H9 (cell line): Measurements from ENCODE around the gene C2orf92. TPM values are rescaled to one million over a fixed set of nuclear protein-coding genes. Genes with fewer than 3 reads are reported as not detected.
A peak's percentile ranks its signal among the peaks of the same experiment; 100 is the strongest.

Source experiments
- DNase-seq: peaks from one replicate; pipeline ENCODE4 v3.0.0-alpha.2; 2017
- H2AFZ ChIP-seq: one replicate; pipeline ENCODE4 v1.6.1; 2013; ENCODE audit warnings: mild to moderate bottlenecking, low read length, control low read depth, moderate library complexity
- H2AK5ac ChIP-seq: 2 replicates; pipeline ENCODE4 v1.6.1; 2013; ENCODE audit warnings: low read length, control low read depth, mixed read lengths; ENCODE audit not compliant: insufficient read length
- H2BK120ac ChIP-seq: one replicate; pipeline ENCODE4 v1.6.1; 2013; ENCODE audit warnings: low read depth, mild to moderate bottlenecking, low read length, control low read depth, inconsistent platforms; ENCODE audit not compliant: poor library complexity, severe bottlenecking
- H2BK12ac ChIP-seq: 2 replicates; pipeline ENCODE4 v1.6.1; 2013; ENCODE audit warnings: low read length, control low read depth, mixed read lengths, low read depth; ENCODE audit not compliant: insufficient read length
- H2BK15ac ChIP-seq: 2 replicates; pipeline ENCODE4 v1.6.1; 2013; ENCODE audit warnings: low read depth, low read length, control low read depth
- H2BK20ac ChIP-seq: one replicate; pipeline ENCODE4 v1.6.1; 2013; ENCODE audit warnings: low read depth, mild to moderate bottlenecking, low read length, control low read depth, inconsistent platforms; ENCODE audit not compliant: poor library complexity, severe bottlenecking
- H2BK5ac ChIP-seq: 2 replicates; pipeline ENCODE4 v1.6.1; 2013; ENCODE audit warnings: low read length, control low read depth, mixed read lengths; ENCODE audit not compliant: insufficient read length
- H3K14ac ChIP-seq: 2 replicates; pipeline ENCODE4 v1.6.1; 2013; ENCODE audit warnings: low read length, control low read depth; ENCODE audit not compliant: insufficient read depth
- H3K18ac ChIP-seq: 2 replicates; pipeline ENCODE4 v1.6.1; 2013; ENCODE audit warnings: low read depth, mild to moderate bottlenecking, mixed read lengths, low read length, control low read depth; ENCODE audit not compliant: insufficient read length
- H3K23ac ChIP-seq: 2 replicates; pipeline ENCODE4 v1.6.1; 2013; ENCODE audit warnings: low read length, control low read depth, mixed read lengths, low read depth; ENCODE audit not compliant: insufficient read length
- H3K23me2 ChIP-seq: 2 replicates; pipeline ENCODE4 v1.6.1; 2013; ENCODE audit warnings: low read depth, mild to moderate bottlenecking, mixed read lengths, low read length, control low read depth; ENCODE audit not compliant: insufficient read length, poor library complexity, severe bottlenecking
- H3K27ac ChIP-seq: 2 replicates; pipeline ENCODE4 v1.5.1; 2013; ENCODE audit warnings: low read length, control low read depth, mixed read lengths, low read depth; ENCODE audit not compliant: insufficient read length
- H3K27me3 ChIP-seq: 2 replicates; pipeline ENCODE4 v1.6.1; 2013; ENCODE audit warnings: low read length, control low read depth, inconsistent platforms; ENCODE audit not compliant: insufficient read depth
- H3K4ac ChIP-seq: 2 replicates; pipeline ENCODE4 v1.6.1; 2013; ENCODE audit warnings: low read depth, mild to moderate bottlenecking, control low read depth, inconsistent platforms, low read length, moderate library complexity
- H3K4me1 ChIP-seq: 2 replicates; pipeline ENCODE4 v1.6.1; 2013; ENCODE audit warnings: low read length, control low read depth, inconsistent platforms; ENCODE audit not compliant: insufficient read depth
- H3K4me2 ChIP-seq: 2 replicates; pipeline ENCODE4 v1.6.1; 2013; ENCODE audit warnings: low read length, control low read depth, mixed read lengths; ENCODE audit not compliant: insufficient read length, insufficient read depth
- H3K56ac ChIP-seq: 2 replicates; pipeline ENCODE4 v1.6.1; 2013; ENCODE audit warnings: low read depth, mild to moderate bottlenecking, mixed read lengths, low read length, control low read depth; ENCODE audit not compliant: insufficient read length
- H3K79me1 ChIP-seq: 2 replicates; pipeline ENCODE4 v1.6.1; 2013; ENCODE audit warnings: low read depth, mild to moderate bottlenecking, moderate library complexity, low read length, control low read depth, inconsistent platforms; ENCODE audit not compliant: insufficient read depth, poor library complexity, severe bottlenecking
- H3K79me2 ChIP-seq: 2 replicates; pipeline ENCODE4 v1.6.1; 2013; ENCODE audit warnings: low read length, control low read depth, inconsistent platforms; ENCODE audit not compliant: insufficient read depth
- H3K9ac ChIP-seq: 2 replicates; pipeline ENCODE4 v1.6.1; 2013; ENCODE audit warnings: low read length, control low read depth, mixed read lengths; ENCODE audit not compliant: insufficient read length; ENCODE audit errors: extremely low read depth
- H3K9me3 ChIP-seq: one replicate; pipeline ENCODE4 v1.6.1; 2013; ENCODE audit warnings: low read depth, low read length, inconsistent platforms; ENCODE audit not compliant: control insufficient read depth
- H3T11ph ChIP-seq: one replicate; pipeline ENCODE4 v1.6.1; 2013; ENCODE audit warnings: mild to moderate bottlenecking, low read length, control low read depth, inconsistent platforms
- H4K20me1 ChIP-seq: one replicate; pipeline ENCODE4 v1.6.1; 2013; ENCODE audit not compliant: control insufficient read depth, insufficient read length, insufficient read depth
- H4K5ac ChIP-seq: 2 replicates; pipeline ENCODE4 v1.6.1; 2013; ENCODE audit warnings: low read depth, mild to moderate bottlenecking, mixed read lengths, low read length, control low read depth; ENCODE audit not compliant: insufficient read length
- H4K8ac ChIP-seq: replicated peaks from 2 replicates; pipeline ENCODE4 v1.6.1; 2013; ENCODE audit warnings: low read length, control low read depth, mixed read lengths, low read depth; ENCODE audit not compliant: insufficient read length
- H4K91ac ChIP-seq: 2 replicates; pipeline ENCODE4 v1.6.1; 2013; ENCODE audit warnings: low read depth, mild to moderate bottlenecking, moderate library complexity, mixed read lengths, low read length, control low read depth; ENCODE audit not compliant: insufficient read length
- H3K27ac Mint-ChIP-seq, 3 experiments: 2 replicates in 2 of 3; 3 replicates in 1 of 3; pipeline ENCODE4 v1.8.0; 2020 to 2021; ENCODE audit warnings: mixed read lengths in 3 of 3, mild to moderate bottlenecking in 1 of 3, moderate library complexity in 1 of 3
- H3K27me3 Mint-ChIP-seq: 2 replicates; pipeline ENCODE4 v1.8.0; 2021; ENCODE audit warnings: low read depth, mild to moderate bottlenecking, moderate library complexity, mixed read lengths
- H3K36me3 Mint-ChIP-seq, 3 experiments: 2 replicates in 2 of 3; 3 replicates in 1 of 3; pipeline ENCODE4 v1.8.0; 2020 to 2021; ENCODE audit warnings: low read depth in 3 of 3, mixed read lengths in 3 of 3; ENCODE audit not compliant: insufficient read depth in 1 of 3
- H3K4me1 Mint-ChIP-seq, 2 experiments: 2 replicates each; pipeline ENCODE4 v1.8.0; 2020; ENCODE audit warnings: mixed read lengths in 2 of 2
- H3K4me3 Mint-ChIP-seq, 2 experiments: 2 replicates in 1 of 2; 3 replicates in 1 of 2; pipeline ENCODE4 v1.8.0; 2020 to 2021; ENCODE audit warnings: mild to moderate bottlenecking in 2 of 2, mixed read lengths in 2 of 2, moderate library complexity in 1 of 2
- H3K9me3 Mint-ChIP-seq, 2 experiments: 2 replicates in 1 of 2; 3 replicates in 1 of 2; pipeline ENCODE4 v1.8.0; 2020; ENCODE audit warnings: mild to moderate bottlenecking in 2 of 2, mixed read lengths in 2 of 2, moderate library complexity in 1 of 2
- CTCF ChIP-seq: fragments of 200-600 bp; sonication (generic); conservative IDR thresholded peaks from 3 replicates; pipeline ENCODE4 v1.8.0; 2021; ENCODE audit warnings: antibody characterized with exemption, mild to moderate bottlenecking
- WGBS: extraction: QIAGEN DNeasy Blood & Tissue Kit; methylation state at CpG from one replicate; pipeline ENCODE4 v1.1.7; 2013; ENCODE audit warnings: missing lambda C conversion rate, low lambda C conversion rate, mixed read lengths; ENCODE audit not compliant: insufficient read length; ENCODE audit errors: extremely low coverage; 5-methylcytosine and 5-hydroxymethylcytosine counted together
- total RNA-seq: library from RNA; stranded (reverse); gene quantifications from 2 replicates; pipeline ENCODE4 v1.2.1, GENCODE V29; 2021

C2orf92 gene
- total RNA-seq, 1 experiment from 2014 or later, result 7.3 TPM

- peaks cover 0 to 28% (median 2%) of the 10 kb centered on the region in 3 experiments; a peak in 4 of 7 replicates for H3K36me3 Mint-ChIP-seq
- Histone ChIP-seq H2BK15ac (no peak overlapping the region), H2AK5ac (no peak overlapping the region), H2AFZ (no peak overlapping the region), H2BK12ac (no peak overlapping the region), H3K27me3 (no peaks in the 10 kb centered on the region; the same call in 1 of the 2 replicates), H4K5ac (no peak overlapping the region), H4K8ac (no peak overlapping the region), H3K23me2 (no peaks in the 10 kb centered on the region), H3T11ph (no peak overlapping the region), H2BK120ac (no peak overlapping the region), H4K91ac (no peak overlapping the region), H3K23ac (no peak overlapping the region), H3K56ac (no peak overlapping the region), H3K4me2 (no peak overlapping the region), H3K9ac (no peak overlapping the region), H3K79me2 (no peaks in the 10 kb centered on the region), H3K14ac (no peak overlapping the region), H3K18ac (no peak overlapping the region), H2BK20ac (no peak overlapping the region), H4K20me1 (no peaks in the 10 kb centered on the region), H3K4me1 (no peaks in the 10 kb centered on the region), H3K27ac (no peak overlapping the region), H3K79me1 (no peaks in the 10 kb centered on the region), H2BK5ac (no peak overlapping the region), H3K4ac (no peak overlapping the region), H3K9me3 (no peaks in the 10 kb centered on the region)
- H3K27me3 Mint-ChIP-seq, result no peaks in the 10 kb centered on the region
- H3K4me3 Mint-ChIP-seq, result no peak overlapping the region; a peak in 1 of 5 replicates
- H3K27ac Mint-ChIP-seq, result 0 out of 7 replicates have a peak overlapping the region, but pooled peaks of 1 of the 3 experiments have one; percentile 51
- DNase-seq, result no peak
- H3K9me3 Mint-ChIP-seq, result peaks cover 18 to 26% of the 10 kb centered on the region in 2 experiments; a peak in 4 of 5 replicates
- no peak for TF ChIP-seq CTCF
- H3K4me1 Mint-ChIP-seq, result peaks cover 6 to 10% of the 10 kb centered on the region in 2 experiments
- WGBS, result no CpG with 5 or more reads among the region's 5 CpGs
Measured at GRCh38 chr2:97675430-97676113, 6.1 kb downstream of the C2orf92 start.
